Measurements from ENCODE around the gene CCDC137. TPM values are rescaled to one million over a fixed set of nuclear protein-coding genes. Genes with fewer than 3 reads are reported as not detected.

Gene CCDC137
- total RNA-seq, 2 experiments from 2014 or later, result 37.4 to 42.3 TPM

GRCh38 chr17:81713556-81714411 is 47.2 kb downstream of the CCDC137 start:
- Mint-ChIP-seq H3K4me3 (peak overlapping the region; percentile 81), H3K27ac (no peak overlapping the region), H3K9me3 (ENCODE audit: low read depth) (no peaks in the 10 kb centered on the region), H3K27me3 (no peaks in the 10 kb centered on the region), H3K4me1 (peaks cover 29% of the 10 kb centered on the region), H3K36me3 (peaks cover 2% of the 10 kb centered on the region)
- no peak for DNase-seq
- CTCF ChIA-PET, result interaction anchor here (1.1 to 2.1 kb wide), 5 partner anchors 8 to 149 kb away, joined by 3 to 10 read pairs (median 6); partner anchors contain the start of genes ARL16 and HGS
- ATAC-seq, result no peak

DNA sequence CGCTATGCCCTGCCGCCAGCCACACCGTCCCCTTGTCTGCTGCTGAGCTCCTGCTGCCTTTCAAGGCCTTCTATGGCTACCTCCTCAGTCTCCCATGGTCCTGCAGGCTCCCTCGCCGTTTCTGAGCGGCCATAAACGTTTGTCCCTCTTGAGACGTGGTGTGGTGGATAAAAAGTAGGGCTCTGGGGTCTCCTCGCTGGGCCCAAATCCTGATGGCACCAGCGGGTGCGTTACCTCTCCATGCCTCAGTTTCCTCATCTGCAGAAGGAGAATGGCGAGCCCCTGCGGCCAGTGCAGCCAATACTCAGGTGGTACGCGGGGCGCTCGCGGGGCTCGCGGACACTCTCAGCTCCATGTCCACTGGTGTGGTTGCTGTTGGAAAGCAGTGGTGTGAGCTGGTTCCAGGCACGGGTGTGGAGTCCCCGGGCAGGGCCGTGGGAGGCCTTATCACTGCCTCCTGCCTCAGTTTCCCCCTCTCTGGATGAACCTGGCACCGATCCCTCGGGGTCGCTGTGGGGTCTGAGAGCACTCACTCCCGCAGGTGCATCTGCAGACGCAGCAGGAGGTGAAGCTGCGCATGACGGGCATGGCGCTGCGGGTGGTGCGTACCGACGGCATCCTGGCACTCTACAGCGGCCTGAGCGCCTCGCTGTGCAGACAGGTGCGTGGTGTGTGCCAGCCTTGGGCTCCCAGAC is 48.0 kb downstream of the CCDC137 start:
- CTCF ChIA-PET, result interaction anchor here (1.3 to 2.1 kb wide), 3 partner anchors 9 to 149 kb away, joined by 4 to 10 read pairs (median 4); partner anchors contain the start of genes ARL16 and HGS

GRCh38 chr17:81715107-81715871 is 48.8 kb downstream of the CCDC137 start:
- Mint-ChIP-seq H3K9me3 (ENCODE audit: low read depth) (no peaks in the 10 kb centered on the region), H3K36me3 (peaks cover 3% of the 10 kb centered on the region), H3K27me3 (no peaks in the 10 kb centered on the region), H3K27ac (no peak overlapping the region), H3K4me3 (no peak overlapping the region), H3K4me1 (peaks cover 27% of the 10 kb centered on the region)
- CTCF ChIA-PET, result interaction anchor here (1.3 to 1.5 kb wide), 2 partner anchors 10 to 148 kb away, joined by 4 read pairs; no protein-coding TSS in a partner anchor
- ATAC-seq (no peak), DNase-seq (no peak)

More for the DNA sequence above, 48.0 kb downstream of the CCDC137 start:
- Mint-ChIP-seq H3K27ac (no peak overlapping the region), H3K4me1 (peaks cover 29% of the 10 kb centered on the region), H3K4me3 (no peak overlapping the region), H3K36me3 (peaks cover 2% of the 10 kb centered on the region), H3K27me3 (no peaks in the 10 kb centered on the region), H3K9me3 (ENCODE audit: low read depth) (no peaks in the 10 kb centered on the region)
- DNase-seq (no peak), ATAC-seq (no peak)

- no peak for ATAC-seq
- no peak overlapping the region for H3K27ac Mint-ChIP-seq
- H3K4me3 Mint-ChIP-seq, result no peak overlapping the region
Measured at GRCh38 chr17:81715872-81716673, 49.5 kb downstream of the CCDC137 start.

GRCh38 chr17:81716674-81716996 is 50.1 kb downstream of the CCDC137 start:
- CTCF ChIA-PET, result no interaction called here
- Mint-ChIP-seq H3K27ac (no peak overlapping the region), H3K4me1 (peaks cover 15% of the 10 kb centered on the region), H3K9me3 (ENCODE audit: low read depth) (no peaks in the 10 kb centered on the region), H3K36me3 (peaks cover 3% of the 10 kb centered on the region), H3K4me3 (no peak overlapping the region), H3K27me3 (no peaks in the 10 kb centered on the region)
- ATAC-seq, result no peak
- no peak for DNase-seq

More at GRCh38 chr17:81715872-81716673, 49.5 kb downstream of the CCDC137 start:
- H3K27me3 Mint-ChIP-seq, result no peaks in the 10 kb centered on the region
- CTCF ChIA-PET, result interaction anchor here (1.3 kb wide), 1 partner anchor 11 kb away, joined by 4 read pairs; no protein-coding TSS in a partner anchor
- DNase-seq, result no peak
- H3K9me3 Mint-ChIP-seq (ENCODE audit: low read depth), result no peaks in the 10 kb centered on the region
- peaks cover 19% of the 10 kb centered on the region for H3K4me1 Mint-ChIP-seq
- peaks cover 3% of the 10 kb centered on the region for H3K36me3 Mint-ChIP-seq

GRCh38 chr17:81717049-81717765 is 50.7 kb downstream of the CCDC137 start:
- Mint-ChIP-seq H3K9me3 (ENCODE audit: low read depth) (no peaks in the 10 kb centered on the region), H3K27ac (no peak overlapping the region), H3K36me3 (peaks cover 3% of the 10 kb centered on the region), H3K4me1 (peaks cover 14% of the 10 kb centered on the region), H3K27me3 (no peaks in the 10 kb centered on the region), H3K4me3 (no peak overlapping the region)
- CTCF ChIA-PET, result no interaction called here
- DNase-seq, result no peak
- ATAC-seq, result no peak

DNA sequence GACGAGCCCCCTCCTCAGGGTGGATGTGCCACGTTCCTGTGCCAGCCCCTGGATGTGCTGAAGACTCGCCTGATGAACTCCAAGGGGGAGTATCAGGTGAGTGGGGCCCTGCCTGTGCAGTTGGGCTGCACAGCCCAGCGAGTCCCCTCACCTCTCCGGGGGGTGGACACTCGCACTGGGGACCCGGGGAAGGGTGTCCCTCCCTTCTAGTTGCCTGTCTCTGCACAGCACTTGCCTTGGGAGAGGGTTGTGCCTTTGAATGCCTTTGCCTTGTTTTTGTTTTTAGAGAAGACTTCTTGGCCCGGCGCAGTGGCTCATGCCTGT is 51.2 kb downstream of the CCDC137 start:
- DNase-seq (no peak), ATAC-seq (no peak)
- peaks cover 12% of the 10 kb centered on the region for H3K4me1 Mint-ChIP-seq
- no peaks in the 10 kb centered on the region for H3K9me3 Mint-ChIP-seq (ENCODE audit: low read depth)
- H3K36me3 Mint-ChIP-seq, result peaks cover 3% of the 10 kb centered on the region
- no peaks in the 10 kb centered on the region for H3K27me3 Mint-ChIP-seq
- H3K27ac Mint-ChIP-seq, result no peak overlapping the region
- CTCF ChIA-PET, result no interaction called here
- no peak overlapping the region for H3K4me3 Mint-ChIP-seq

GRCh38 chr17:81719410-81720266 is 53.1 kb downstream of the CCDC137 start:
- Mint-ChIP-seq H3K4me1 (peaks cover 2% of the 10 kb centered on the region), H3K4me3 (no peak overlapping the region), H3K27ac (no peak overlapping the region), H3K36me3 (peaks cover 3% of the 10 kb centered on the region), H3K27me3 (peaks cover 2% of the 10 kb centered on the region), H3K9me3 (ENCODE audit: low read depth) (no peaks in the 10 kb centered on the region)
- no peak for ATAC-seq
- DNase-seq, result no peak
- CTCF ChIA-PET, result no interaction called here

GRCh38 chr17:81720267-81721071 is 53.9 kb downstream of the CCDC137 start:
- CTCF ChIA-PET, result interaction anchor here (2.8 kb wide), 1 partner anchor 8 kb away, joined by 8 read pairs; the partner anchor contains the start of gene SLC25A10
- Mint-ChIP-seq H3K36me3 (peaks cover 3% of the 10 kb centered on the region), H3K9me3 (ENCODE audit: low read depth) (no peaks in the 10 kb centered on the region), H3K4me3 (no peak overlapping the region), H3K27me3 (peaks cover 2% of the 10 kb centered on the region), H3K4me1 (no peaks in the 10 kb centered on the region), H3K27ac (no peak overlapping the region)
- no peak for ATAC-seq
- DNase-seq, result no peak

- peaks cover 2% of the 10 kb centered on the region for H3K27me3 Mint-ChIP-seq
- H3K4me3 Mint-ChIP-seq, result no peak overlapping the region
- H3K4me1 Mint-ChIP-seq, result no peaks in the 10 kb centered on the region
- H3K27ac Mint-ChIP-seq, result no peak overlapping the region
- peak; percentile 27 for ATAC-seq
- peaks cover 3% of the 10 kb centered on the region for H3K36me3 Mint-ChIP-seq
- no peaks in the 10 kb centered on the region for H3K9me3 Mint-ChIP-seq (ENCODE audit: low read depth)
- no peak for DNase-seq
- CTCF ChIA-PET, result interaction anchor here (0.5 to 2.8 kb wide), 5 partner anchors 10 to 128 kb away, joined by 3 to 8 read pairs (median 3); partner anchors contain the start of gene SLC25A10
Measured at GRCh38 chr17:81722184-81723120, 55.9 kb downstream of the CCDC137 start.
